ENCODE data around the gene CCDC85B. TPM values are rescaled to one million over a fixed set of nuclear protein-coding genes. Genes with fewer than 3 reads are reported as not detected.

Gene CCDC85B
- total and polyA plus RNA-seq, 2 of the 8 experiments (the other 6 are each of a cell fraction or from before 2014, with no cell fraction given) = 19.8 to 30.8 TPM

DNA sequence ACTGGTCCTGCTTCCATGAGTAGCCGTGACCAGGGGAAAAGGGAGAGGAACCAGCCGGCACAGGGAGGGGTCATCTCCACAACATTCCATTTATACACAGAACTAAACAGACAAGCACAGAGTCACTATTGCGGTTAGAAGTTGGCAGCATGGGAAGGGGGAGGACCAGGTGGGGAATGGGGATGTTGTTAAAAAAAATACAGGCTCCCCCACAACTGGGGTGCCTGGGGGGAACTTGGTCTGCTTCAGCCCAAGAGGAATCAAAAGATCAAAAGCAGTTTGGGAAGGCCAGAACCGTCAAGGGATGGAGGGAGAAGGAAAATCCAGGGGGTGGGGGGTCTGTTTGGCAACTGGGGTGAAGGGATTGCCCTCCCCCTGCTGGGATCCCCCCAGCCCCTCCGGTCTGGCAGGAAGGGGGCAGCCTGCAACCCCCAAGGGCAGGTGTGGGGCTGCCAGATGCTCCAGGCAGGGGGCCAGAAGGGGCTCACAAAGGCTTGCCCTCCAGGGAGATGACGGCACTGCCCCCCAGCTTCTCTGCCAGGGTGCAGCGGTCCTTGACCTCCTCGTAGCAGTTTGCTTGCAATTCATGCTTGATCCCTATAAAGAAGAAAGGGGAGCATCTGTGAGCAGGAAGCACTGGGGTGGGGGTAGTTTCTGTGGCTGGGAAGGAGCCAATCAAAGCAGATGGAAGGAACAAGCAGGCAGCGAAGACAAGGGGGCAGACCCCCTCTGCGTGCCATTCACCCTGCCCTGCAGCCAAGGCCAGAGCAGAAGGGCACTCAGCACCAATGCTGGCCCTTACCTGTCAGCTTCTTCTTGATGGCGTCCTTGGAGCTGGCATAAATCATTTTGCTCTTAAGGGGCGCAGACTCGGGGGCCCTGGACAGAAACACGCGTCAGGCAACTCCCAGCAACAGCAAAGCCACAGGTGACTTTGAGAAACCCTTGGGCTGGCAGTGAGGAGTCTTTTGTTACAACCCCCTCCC, 35.3 kb upstream of the CCDC85B start (continued):
- TF ChIP-seq SP1 (IDR thresholded peaks at IDR 0.05; ENCODE audit: low read depth, low read length) (peak; percentile 68; the same call in 1 of the 2 replicates), TAF1 (IDR thresholded peaks at IDR 0.05; ENCODE audit: low read depth, low read length) (no peak), BACH1 (IDR thresholded peaks at IDR 0.05; ENCODE audit: low read length) (no peak)

All from H1 (cell line).